T-cell (primary cell): ENCODE results near the gene LMO7. TPM values are rescaled to one million over a fixed set of nuclear protein-coding genes. Genes with fewer than 3 reads are reported as not detected.
"Not testable (repeated sequence)": the region's sequence is repeated elsewhere in the genome, so short reads cannot be mapped to it uniquely, and the experiment has no call there.

Experiments used
- ATAC-seq, 4 experiments: fragments of 200-7000 bp in 3 of 4; fragments of 150-1000 bp in 1 of 4; cut with Tn5 transposase; replicated peaks in 1 of 4; 1 replicate in 3 of 4; 2 replicates in 1 of 4; pipeline ENCODE4 v1.10.0; 2021; ENCODE audit warnings: moderate library complexity in 3 of 4, mild to moderate bottlenecking in 2 of 4, moderate number of reproducible peaks in 1 of 4
- CTCF ChIA-PET, 2 donors: fragments of 300-600 bp; sonication (Branson Sonifier 250); formaldehyde crosslinking; loops; one replicate each; lab custom pipeline; 2022; ENCODE audit warnings: antibody characterized with exemption in 2 of 2; lab: Charles Lee
- POLR2A ChIA-PET, 2 donors: fragments of 300-600 bp; sonication (Branson Sonifier 250); formaldehyde crosslinking; loops; one replicate each; lab custom pipeline; 2022; ENCODE audit warnings: antibody characterized with exemption in 2 of 2; lab: Charles Lee
- DNase-seq, 35 experiments: peaks; one replicate each; pipeline versions ENCODE4 v3.0.0 to v3.0.0-alpha.2; 2013 to 2023
- H3K27ac ChIP-seq: one replicate; pipeline ENCODE4 v1.5.1; 2013; ENCODE audit warnings: low read length
- H3K27me3 ChIP-seq, 2 experiments: replicated peaks in 1 of 2; 1 replicate in 1 of 2; 2 replicates in 1 of 2; pipeline versions ENCODE4 v1.6.1 to v1.7.0; 2013; ENCODE audit warnings: low read length in 1 of 2, mixed read lengths in 1 of 2; ENCODE audit not compliant: control insufficient read depth in 2 of 2, insufficient read depth in 2 of 2; ENCODE audit errors: extremely low read depth in 1 of 2
- H3K36me3 ChIP-seq, 2 donors: 1 replicate in 1 of 2; 2 replicates in 1 of 2; pipeline versions ENCODE4 v1.6.1 to v1.7.0; 2013; ENCODE audit warnings: low read length in 1 of 2; ENCODE audit not compliant: control insufficient read depth in 2 of 2, insufficient read depth in 1 of 2; ENCODE audit errors: extremely low read depth in 1 of 2
- H3K4me1 ChIP-seq, 2 experiments: 1 replicate in 1 of 2; 2 replicates in 1 of 2; pipeline versions ENCODE4 v1.6.1 to v1.7.0; 2013; ENCODE audit warnings: low read length in 2 of 2, mixed read lengths in 1 of 2; ENCODE audit not compliant: insufficient read depth in 2 of 2, control insufficient read depth in 1 of 2; ENCODE audit errors: extremely low read depth in 1 of 2
- H3K4me3 ChIP-seq, 2 donors: 1 replicate in 1 of 2; 2 replicates in 1 of 2; pipeline versions ENCODE4 v1.5.1 to v1.7.0; 2013; ENCODE audit warnings: mild to moderate bottlenecking in 2 of 2, low read length in 1 of 2, moderate library complexity in 1 of 2; ENCODE audit not compliant: control insufficient read depth in 1 of 2; ENCODE audit errors: extremely low read depth in 1 of 2
- H3K9me3 ChIP-seq: 2 replicates; pipeline ENCODE4 v1.7.0; 2013
- H3K27ac Mint-ChIP-seq, 2 donors: one replicate each; pipeline ENCODE4 v1.8.0; 2020 to 2021; ENCODE audit warnings: mild to moderate bottlenecking in 2 of 2, mixed read lengths in 2 of 2
- H3K27me3 Mint-ChIP-seq, 2 donors: one replicate each; pipeline ENCODE4 v1.8.0; 2021 to 2022; ENCODE audit warnings: mixed read lengths in 2 of 2
- H3K36me3 Mint-ChIP-seq: one replicate; pipeline ENCODE4 v1.8.0; 2021; ENCODE audit warnings: mixed read lengths
- H3K4me1 Mint-ChIP-seq, 3 donors: one replicate each; pipeline ENCODE4 v1.8.0; 2020 to 2022; ENCODE audit warnings: mixed read lengths in 3 of 3, mild to moderate bottlenecking in 1 of 3
- H3K4me3 Mint-ChIP-seq, 3 donors: one replicate each; pipeline ENCODE4 v1.8.0; 2020 to 2022; ENCODE audit warnings: mild to moderate bottlenecking in 3 of 3, mixed read lengths in 3 of 3, moderate library complexity in 3 of 3
- H3K9me3 Mint-ChIP-seq, 3 donors: one replicate each; pipeline ENCODE4 v1.8.0; 2020 to 2022; ENCODE audit warnings: mixed read lengths in 3 of 3
- WGBS: methylation state at CpG from one replicate; pipeline ENCODE4 v1.1.5; 2013; ENCODE audit warnings: missing lambda C conversion rate; ENCODE audit not compliant: insufficient coverage; 5-methylcytosine and 5-hydroxymethylcytosine counted together
- total RNA-seq, 35 experiments: library from RNA in 6 of 35; stranded (reverse) in 6 of 35; fragments of 120-200 nt in 1 of 35; gene quantifications; one replicate each; pipeline versions ENCODE4 v1.2.1 to v1.2.4 and lab custom pipeline; 2013 to 2026

The LMO7 gene
- total RNA-seq, 5 donors from 2014 or later (not counting 1 experiment from before 2014, with no cell fraction given), result 22.6 to 46.8 (median 34.0) TPM

GRCh38 chr13:75771818-75772217, 135.7 kb downstream of the LMO7 start:
- Mint-ChIP-seq H3K27ac (no peak overlapping the region), H3K4me1 (peaks cover 10 to 14% (median 12%) of the 10 kb centered on the region in 3 donors), H3K9me3 (no peaks in the 10 kb centered on the region), H3K36me3 (peaks cover 24% of the 10 kb centered on the region), H3K4me3 (no peak overlapping the region), H3K27me3 (no peaks in the 10 kb centered on the region)
- no peak for ATAC-seq
- no peaks in the 10 kb centered on the region for H3K27me3 ChIP-seq
- CTCF ChIA-PET, result no interaction called here
- H3K9me3 ChIP-seq, result no peaks in the 10 kb centered on the region
- DNase-seq, result no peak
- no peak overlapping the region for H3K27ac ChIP-seq
- no peak overlapping the region for H3K4me3 ChIP-seq
- peaks cover 0 to 2% of the 10 kb centered on the region in 2 experiments for H3K4me1 ChIP-seq
- POLR2A ChIA-PET, result no interaction called here
- no peaks in the 10 kb centered on the region for H3K36me3 ChIP-seq

- WGBS, result no CpG with 5 or more reads among the region's 1 CpG
- ChIA-PET POLR2A (interaction anchor here (0.6 to 1.0 kb wide), 3 partner anchors 9 to 213 kb away, joined by 3 to 7 read pairs (median 5); no protein-coding TSS in a partner anchor), CTCF (no interaction called here)
- DNase-seq (no peak), ATAC-seq (no peak)
- Mint-ChIP-seq H3K4me1 (peaks cover 0 to 8% (median 2%) of the 10 kb centered on the region in 3 donors), H3K27me3 (no peaks in the 10 kb centered on the region), H3K36me3 (peaks cover 31% of the 10 kb centered on the region), H3K27ac (no peak overlapping the region), H3K9me3 (peaks cover 0 to 3% (median 0%) of the 10 kb centered on the region in 3 donors), H3K4me3 (no peak overlapping the region)
- no peaks in the 10 kb centered on the region for H3K36me3 ChIP-seq
- H3K4me1 ChIP-seq, result no peaks in the 10 kb centered on the region
- no peaks in the 10 kb centered on the region for H3K27me3 ChIP-seq
- no peak overlapping the region for H3K27ac ChIP-seq
- no peak overlapping the region for H3K4me3 ChIP-seq
- H3K9me3 ChIP-seq, result no peaks in the 10 kb centered on the region
Observed at GRCh38 chr13:75774176-75774575, 138.0 kb downstream of the LMO7 start.

- H3K27me3 Mint-ChIP-seq, result no peaks in the 10 kb centered on the region
- CTCF ChIA-PET, result interaction anchor here in 1 of 2 donors (0.9 kb wide), 1 partner anchor 26 kb away, joined by 7 read pairs; no protein-coding TSS in a partner anchor
- ATAC-seq, result no peak
Observed at GRCh38 chr13:75776550-75776949, 140.4 kb downstream of the LMO7 start.

GRCh38 chr13:75779393-75779792, 143.3 kb downstream of the LMO7 start:
- Mint-ChIP-seq H3K27me3 (no peaks in the 10 kb centered on the region), H3K4me3 (no peak overlapping the region), H3K27ac (no peak overlapping the region), H3K36me3 (peaks cover 32% of the 10 kb centered on the region), H3K9me3 (peaks cover 0 to 18% (median 3%) of the 10 kb centered on the region in 3 donors), H3K4me1 (peaks cover 0 to 3% (median 2%) of the 10 kb centered on the region in 3 donors)
- H3K4me1 ChIP-seq, result no peaks in the 10 kb centered on the region
- ChIA-PET CTCF (no interaction called here), POLR2A (interaction anchor here in 1 of 2 donors (0.7 kb wide), 1 partner anchor 1919 kb away, joined by 3 read pairs; no protein-coding TSS in a partner anchor)
- DNase-seq (no peak), ATAC-seq (no peak)
- H3K27me3 ChIP-seq, result no peaks in the 10 kb centered on the region
- H3K4me3 ChIP-seq, result no peak overlapping the region
- H3K27ac ChIP-seq, result no peak overlapping the region
- no peaks in the 10 kb centered on the region for H3K9me3 ChIP-seq
- no peaks in the 10 kb centered on the region for H3K36me3 ChIP-seq
- WGBS, result no CpG with 5 or more reads among the region's 3 CpGs

More at GRCh38 chr13:75776550-75776949, 140.4 kb downstream of the LMO7 start:
- no peak overlapping the region for H3K27ac Mint-ChIP-seq
- H3K9me3 Mint-ChIP-seq, result peaks cover 0 to 18% (median 3%) of the 10 kb centered on the region in 3 donors
- DNase-seq, result no peak
- no peaks in the 10 kb centered on the region for H3K9me3 ChIP-seq
- H3K4me3 Mint-ChIP-seq, result no peak overlapping the region
- no CpG with 5 or more reads among the region's 3 CpGs for WGBS
- POLR2A ChIA-PET, result no interaction called here
- no peaks in the 10 kb centered on the region for H3K36me3 ChIP-seq
- H3K36me3 Mint-ChIP-seq, result peaks cover 38% of the 10 kb centered on the region
- H3K27ac ChIP-seq, result no peak overlapping the region
- H3K27me3 ChIP-seq, result no peaks in the 10 kb centered on the region
- H3K4me3 ChIP-seq, result no peak overlapping the region
- H3K4me1 Mint-ChIP-seq, result peaks cover 0 to 8% (median 2%) of the 10 kb centered on the region in 3 donors
- H3K4me1 ChIP-seq, result no peaks in the 10 kb centered on the region

GRCh38 chr13:75780103-75780502, 144.0 kb downstream of the LMO7 start:
- H3K4me3 Mint-ChIP-seq, DNase-seq, H3K9me3 ChIP-seq, H3K4me1 ChIP-seq, H3K27ac ChIP-seq, ATAC-seq, CTCF ChIA-PET, POLR2A ChIA-PET, H3K4me3 ChIP-seq, H3K27ac Mint-ChIP-seq, H3K36me3 ChIP-seq, H3K27me3 Mint-ChIP-seq, H3K4me1 Mint-ChIP-seq, H3K27me3 ChIP-seq: not testable (repeated sequence)
- Mint-ChIP-seq H3K9me3 (peaks cover 0 to 18% (median 3%) of the 10 kb centered on the region in 3 donors), H3K36me3 (peaks cover 32% of the 10 kb centered on the region)
- WGBS, result 89% methylated on average over 3 of the region's 5 CpGs

- H3K27ac Mint-ChIP-seq, result no peak overlapping the region
- Histone ChIP-seq H3K36me3 (no peaks in the 10 kb centered on the region), H3K27me3 (no peaks in the 10 kb centered on the region), H3K9me3 (no peaks in the 10 kb centered on the region), H3K27ac (no peak overlapping the region), H3K4me1 (no peaks in the 10 kb centered on the region), H3K4me3 (no peak overlapping the region)
- H3K4me3 Mint-ChIP-seq, result no peak overlapping the region
- ChIA-PET POLR2A (no interaction called here), CTCF (interaction anchor here in 1 of 2 donors (1.4 kb wide), 1 partner anchor 10 kb away, joined by 3 read pairs; no protein-coding TSS in a partner anchor)
- H3K9me3 Mint-ChIP-seq, result peaks cover 0 to 18% (median 3%) of the 10 kb centered on the region in 3 donors
- H3K36me3 Mint-ChIP-seq, result peaks cover 26% of the 10 kb centered on the region
- WGBS, result no CpG with 5 or more reads among the region's 1 CpG
- DNase-seq (no peak), ATAC-seq (no peak)
- peaks cover 0 to 5% (median 2%) of the 10 kb centered on the region in 3 donors for H3K4me1 Mint-ChIP-seq
- H3K27me3 Mint-ChIP-seq, result no peaks in the 10 kb centered on the region
Observed at GRCh38 chr13:75782985-75783384, 146.9 kb downstream of the LMO7 start.
